ENCODE results near the gene PDE6D. TPM values are rescaled to one million over a fixed set of nuclear protein-coding genes. Genes with fewer than 3 reads are reported as not detected.

Gene PDE6D
- total RNA-seq, 1 experiment from 2014 or later: 31.4 TPM

DNA sequence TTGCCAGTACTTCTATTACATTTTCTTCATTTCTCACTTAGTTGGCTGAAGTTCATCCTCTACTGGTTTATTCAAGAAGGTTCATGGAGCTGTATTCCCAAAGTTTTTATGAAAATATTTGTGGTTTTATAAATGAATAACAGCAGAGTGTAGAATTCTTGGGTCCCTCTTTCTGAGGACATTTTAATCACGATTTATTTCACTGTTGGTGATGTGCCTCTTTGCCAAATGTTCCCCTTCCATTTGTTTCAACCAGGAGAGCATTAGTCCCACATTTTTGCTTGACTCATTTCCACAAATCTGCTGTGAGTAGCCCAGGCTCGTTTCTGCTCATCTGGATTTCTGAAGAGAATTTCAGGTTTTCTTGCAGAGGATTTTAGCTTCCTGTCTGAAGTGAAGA lies 25.9 kb upstream of the PDE6D start:
- in situ Hi-C loops (cut with HindIII; ENCODE audit: low pct_unique_long_range_greater_than_20kb, low sequenced_read_pairs): no loop called here
- no TSS peak for BruUV-seq (replicated peaks)
- DNase-seq (ENCODE audit: low read depth, low spot score) (no peak), ATAC-seq (no peak)
- ChIA-PET CTCF (interaction anchor here (1.4 kb wide), 1 partner anchor 43 kb away, joined by 4 read pairs; no protein-coding TSS in a partner anchor), POLR2A (interaction anchor here (0.6 kb wide), 1 partner anchor 767 kb away, joined by 3 read pairs; no protein-coding TSS in a partner anchor)
- intact Hi-C loops (cut with micrococcal nuclease; ENCODE audit: unreplicated experiment): no loop called here
- H3K4me1 ChIP-seq (ENCODE audit: control insufficient read depth, insufficient read depth, low read length): no peaks in the 10 kb centered on the region
- H3K36me3 ChIP-seq (ENCODE audit: control insufficient read depth, insufficient read depth, low read length): peaks cover 4% of the 10 kb centered on the region; the same call in 1 of the 2 replicates
- no peak overlapping the region for H3K27ac ChIP-seq (ENCODE audit: low read length)
- no peak for TF ChIP-seq TCF7L2 (IDR thresholded peaks at IDR 0.05; ENCODE audit: low read depth, low read length)
- no peak for TF ChIP-seq POLR2AphosphoS5 (IDR thresholded peaks at IDR 0.05; ENCODE audit: low read depth, low read length)
- TF ChIP-seq CTCF (IDR thresholded peaks at IDR 0.05): no peak
- TF ChIP-seq SIN3A (IDR thresholded peaks at IDR 0.05; ENCODE audit: borderline replicate concordance, insufficient read depth, low read depth, low read length): no peak
- TF ChIP-seq, protein P1, sequence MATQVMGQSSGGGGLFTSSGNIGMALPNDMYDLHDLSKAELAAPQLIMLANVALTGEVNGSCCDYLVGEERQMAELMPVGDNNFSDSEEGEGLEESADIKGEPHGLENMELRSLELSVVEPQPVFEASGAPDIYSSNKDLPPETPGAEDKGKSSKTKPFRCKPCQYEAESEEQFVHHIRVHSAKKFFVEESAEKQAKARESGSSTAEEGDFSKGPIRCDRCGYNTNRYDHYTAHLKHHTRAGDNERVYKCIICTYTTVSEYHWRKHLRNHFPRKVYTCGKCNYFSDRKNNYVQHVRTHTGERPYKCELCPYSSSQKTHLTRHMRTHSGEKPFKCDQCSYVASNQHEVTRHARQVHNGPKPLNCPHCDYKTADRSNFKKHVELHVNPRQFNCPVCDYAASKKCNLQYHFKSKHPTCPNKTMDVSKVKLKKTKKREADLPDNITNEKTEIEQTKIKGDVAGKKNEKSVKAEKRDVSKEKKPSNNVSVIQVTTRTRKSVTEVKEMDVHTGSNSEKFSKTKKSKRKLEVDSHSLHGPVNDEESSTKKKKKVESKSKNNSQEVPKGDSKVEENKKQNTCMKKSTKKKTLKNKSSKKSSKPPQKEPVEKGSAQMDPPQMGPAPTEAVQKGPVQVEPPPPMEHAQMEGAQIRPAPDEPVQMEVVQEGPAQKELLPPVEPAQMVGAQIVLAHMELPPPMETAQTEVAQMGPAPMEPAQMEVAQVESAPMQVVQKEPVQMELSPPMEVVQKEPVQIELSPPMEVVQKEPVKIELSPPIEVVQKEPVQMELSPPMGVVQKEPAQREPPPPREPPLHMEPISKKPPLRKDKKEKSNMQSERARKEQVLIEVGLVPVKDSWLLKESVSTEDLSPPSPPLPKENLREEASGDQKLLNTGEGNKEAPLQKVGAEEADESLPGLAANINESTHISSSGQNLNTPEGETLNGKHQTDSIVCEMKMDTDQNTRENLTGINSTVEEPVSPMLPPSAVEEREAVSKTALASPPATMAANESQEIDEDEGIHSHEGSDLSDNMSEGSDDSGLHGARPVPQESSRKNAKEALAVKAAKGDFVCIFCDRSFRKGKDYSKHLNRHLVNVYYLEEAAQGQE (IDR thresholded peaks at IDR 0.05; ENCODE audit: insufficient read depth in 1 of 2, low read depth in 2 of 2, low read length in 1 of 2): no peak
- no peaks in the 10 kb centered on the region for H3K9me3 ChIP-seq (ENCODE audit: control insufficient read depth, insufficient read depth, low read depth, low read length)
- H3K4me3 ChIP-seq (ENCODE audit: low read depth in 2 of 2, low read length in 2 of 2): no peak overlapping the region
- H3K27me3 ChIP-seq (ENCODE audit: control insufficient read depth, insufficient read depth, low read length): no peaks in the 10 kb centered on the region

- ChIA-PET CTCF (no interaction called here), POLR2A (no interaction called here)
- DNase-seq (ENCODE audit: low read depth, low spot score) (no peak), ATAC-seq (no peak)
- Histone ChIP-seq H3K27ac (ENCODE audit: low read length) (no peak overlapping the region), H3K4me1 (ENCODE audit: control insufficient read depth, insufficient read depth, low read length) (no peaks in the 10 kb centered on the region), H3K27me3 (ENCODE audit: control insufficient read depth, insufficient read depth, low read length) (no peaks in the 10 kb centered on the region), H3K4me3 (ENCODE audit: low read depth in 2 of 2, low read length in 2 of 2) (no peak overlapping the region), H3K36me3 (ENCODE audit: control insufficient read depth, insufficient read depth, low read length) (peaks cover 4% of the 10 kb centered on the region; the same call in 1 of the 2 replicates), H3K9me3 (ENCODE audit: control insufficient read depth, insufficient read depth, low read depth, low read length) (no peaks in the 10 kb centered on the region)
- TF ChIP-seq TCF7L2 (IDR thresholded peaks at IDR 0.05; ENCODE audit: low read depth, low read length) (no peak), SIN3A (IDR thresholded peaks at IDR 0.05; ENCODE audit: borderline replicate concordance, insufficient read depth, low read depth, low read length) (no peak), CTCF (IDR thresholded peaks at IDR 0.05) (no peak), POLR2AphosphoS5 (IDR thresholded peaks at IDR 0.05; ENCODE audit: low read depth, low read length) (no peak)
- TF ChIP-seq, protein P1 (IDR thresholded peaks at IDR 0.05; ENCODE audit: insufficient read depth in 1 of 2, low read depth in 2 of 2, low read length in 1 of 2): no peak
- intact Hi-C loops (cut with micrococcal nuclease; ENCODE audit: unreplicated experiment): no loop called here
- BruUV-seq (replicated peaks): no TSS peak
- in situ Hi-C loops (cut with HindIII; ENCODE audit: low pct_unique_long_range_greater_than_20kb, low sequenced_read_pairs): no loop called here
Measured at GRCh38 chr2:231803501-231804138, 22.5 kb upstream of the PDE6D start.
